Immature natural killer cell (primary cell): ENCODE measurements around the gene TM4SF5. TPM values are rescaled to one million over a fixed set of nuclear protein-coding genes. Genes with fewer than 3 reads are reported as not detected.

Experiments used
- DNase-seq, 3 donors: peaks; one replicate each; pipeline ENCODE4 v3.0.0; 2022; ENCODE audit warnings: mixed read lengths in 1 of 3
- H3K27ac Mint-ChIP-seq, 6 donors: one replicate each; pipeline ENCODE4 v1.8.0; 2020; ENCODE audit warnings: mixed read lengths in 6 of 6, mild to moderate bottlenecking in 5 of 6, inconsistent platforms in 4 of 6, moderate library complexity in 3 of 6
- H3K27me3 Mint-ChIP-seq, 3 donors: one replicate each; pipeline ENCODE4 v1.8.0; 2020 to 2021; ENCODE audit warnings: low read depth in 3 of 3, mild to moderate bottlenecking in 3 of 3, mixed read lengths in 3 of 3, moderate library complexity in 3 of 3, inconsistent platforms in 1 of 3
- H3K36me3 Mint-ChIP-seq, 3 donors: one replicate each; pipeline ENCODE4 v1.8.0; 2020; ENCODE audit warnings: mixed read lengths in 3 of 3, inconsistent platforms in 2 of 3, mild to moderate bottlenecking in 2 of 3
- H3K4me1 Mint-ChIP-seq, 2 donors: one replicate each; pipeline ENCODE4 v1.8.0; 2020; ENCODE audit warnings: inconsistent platforms in 2 of 2, mild to moderate bottlenecking in 2 of 2, mixed read lengths in 2 of 2, moderate library complexity in 1 of 2
- H3K4me3 Mint-ChIP-seq, 5 donors: one replicate each; pipeline ENCODE4 v1.8.0; 2020; ENCODE audit warnings: mild to moderate bottlenecking in 5 of 5, mixed read lengths in 5 of 5, inconsistent platforms in 3 of 5, moderate library complexity in 3 of 5
- H3K9me3 Mint-ChIP-seq, 6 donors: one replicate each; pipeline ENCODE4 v1.8.0; 2020; ENCODE audit warnings: mild to moderate bottlenecking in 6 of 6, mixed read lengths in 6 of 6, inconsistent platforms in 4 of 6, moderate library complexity in 3 of 6
- polyA plus RNA-seq, 3 donors: library from polyadenylated mRNA; unstranded; fragments of 300-500 nt; fragmentation: Illumina TruSeq; gene quantifications; one replicate each; pipeline ENCODE4 v1.2.3, GENCODE V29; 2021

TM4SF5 gene
- polyA plus RNA-seq, 3 donors from 2014 or later: not detected

DNA sequence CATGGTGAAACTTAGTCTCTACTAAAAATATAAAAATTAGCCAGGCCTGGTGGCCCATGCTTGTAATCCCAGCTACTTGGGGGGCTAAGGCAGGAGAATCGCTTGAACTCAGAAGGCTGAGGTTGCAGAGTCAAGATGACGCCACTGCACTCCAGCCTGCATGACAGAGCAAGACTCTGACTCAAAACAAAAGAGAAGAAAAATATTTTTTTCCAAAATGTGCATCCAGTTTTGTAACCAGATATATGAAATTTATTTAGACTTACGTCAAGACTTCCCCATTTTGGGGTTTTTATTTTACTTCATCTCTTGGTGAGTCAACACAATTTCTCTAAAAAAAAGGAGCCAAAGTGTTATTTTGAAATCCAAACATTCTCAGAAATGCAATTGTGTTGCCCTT is 5.5 kb upstream of the TM4SF5 start:
- Mint-ChIP-seq H3K27me3 (peaks cover 3% of the 10 kb centered on the region in 3 donors), H3K4me1 (no peaks in the 10 kb centered on the region), H3K9me3 (no peaks in the 10 kb centered on the region), H3K36me3 (no peaks in the 10 kb centered on the region), H3K4me3 (no peak overlapping the region), H3K27ac (no peak overlapping the region)
- no peak for DNase-seq

DNA sequence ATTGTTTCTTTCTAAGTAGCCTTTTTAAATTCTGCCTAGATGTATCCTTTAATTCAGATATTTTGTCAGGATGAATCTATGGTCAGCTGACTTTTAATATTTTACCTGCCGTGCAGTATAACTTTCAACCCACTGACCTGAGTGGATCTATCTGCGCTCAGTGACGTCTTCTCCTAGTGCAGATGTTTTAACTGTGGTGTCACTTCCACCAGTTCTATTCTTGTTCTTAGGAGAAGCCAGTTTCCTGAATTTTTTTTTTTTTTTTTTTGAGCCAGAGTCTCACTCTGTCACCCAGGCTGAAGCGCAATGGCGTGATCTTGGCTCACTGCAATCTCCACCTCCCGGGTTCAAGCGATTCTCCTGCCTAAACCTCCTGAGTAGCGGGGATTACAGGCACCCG is 5.0 kb upstream of the TM4SF5 start:
- no peak overlapping the region for H3K27ac Mint-ChIP-seq
- no peaks in the 10 kb centered on the region for H3K36me3 Mint-ChIP-seq
- no peaks in the 10 kb centered on the region for H3K9me3 Mint-ChIP-seq
- peaks cover 3 to 4% (median 3%) of the 10 kb centered on the region in 3 donors for H3K27me3 Mint-ChIP-seq
- no peak for DNase-seq
- no peaks in the 10 kb centered on the region for H3K4me1 Mint-ChIP-seq
- H3K4me3 Mint-ChIP-seq: no peak overlapping the region

- no peak overlapping the region for H3K4me3 Mint-ChIP-seq
- DNase-seq: no peak
- H3K27ac Mint-ChIP-seq: no peak overlapping the region
- H3K9me3 Mint-ChIP-seq: peaks cover 0 to 1% (median 0%) of the 10 kb centered on the region in 6 donors
- peaks cover 3 to 6% (median 5%) of the 10 kb centered on the region in 3 donors for H3K27me3 Mint-ChIP-seq
- H3K4me1 Mint-ChIP-seq: no peaks in the 10 kb centered on the region
- H3K36me3 Mint-ChIP-seq: no peaks in the 10 kb centered on the region
These were observed 3.4 kb upstream of the TM4SF5 start for GRCh38 chr17:4768298-4768697.

GRCh38 chr17:4769628-4770027 is 2.1 kb upstream of the TM4SF5 start:
- no peaks in the 10 kb centered on the region for H3K36me3 Mint-ChIP-seq
- H3K9me3 Mint-ChIP-seq: peaks cover 0 to 1% (median 0%) of the 10 kb centered on the region in 6 donors

DNA sequence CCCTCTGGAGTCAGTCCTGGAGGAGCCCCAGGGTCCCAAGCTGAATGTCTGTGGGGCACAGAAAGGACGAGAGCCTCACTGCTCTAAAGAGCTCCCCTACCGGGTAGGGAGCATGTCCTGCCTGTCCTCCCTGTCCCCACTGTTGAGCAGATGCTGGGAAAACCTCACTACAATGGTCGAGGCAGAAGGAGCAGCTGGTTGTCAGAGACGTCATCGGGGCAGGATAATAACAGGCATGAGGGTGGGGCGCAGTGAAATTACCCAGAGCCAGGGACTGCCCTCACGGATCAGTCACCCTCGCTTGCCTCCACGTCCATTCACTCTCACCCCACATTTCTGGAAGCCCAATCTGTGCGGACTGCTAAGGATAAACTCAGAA is 538 bp downstream of the TM4SF5 start:
- no peak overlapping the region for H3K4me3 Mint-ChIP-seq
- H3K27ac Mint-ChIP-seq: no peak overlapping the region
- no peaks in the 10 kb centered on the region for H3K36me3 Mint-ChIP-seq
- no peak for DNase-seq
- no peaks in the 10 kb centered on the region for H3K4me1 Mint-ChIP-seq
- peaks cover 0 to 1% (median 0%) of the 10 kb centered on the region in 6 donors for H3K9me3 Mint-ChIP-seq
- H3K27me3 Mint-ChIP-seq: peaks cover 5 to 8% (median 6%) of the 10 kb centered on the region in 3 donors

More at GRCh38 chr17:4769628-4770027, 2.1 kb upstream of the TM4SF5 start:
- no peak for DNase-seq
- no peaks in the 10 kb centered on the region for H3K4me1 Mint-ChIP-seq
- H3K27ac Mint-ChIP-seq: no peak overlapping the region
- peaks cover 3 to 6% (median 5%) of the 10 kb centered on the region in 3 donors for H3K27me3 Mint-ChIP-seq
- no peak overlapping the region for H3K4me3 Mint-ChIP-seq

GRCh38 chr17:4777969-4778760 is 6.5 kb downstream of the TM4SF5 start:
- Mint-ChIP-seq H3K27ac (no peak overlapping the region), H3K9me3 (no peaks in the 10 kb centered on the region), H3K4me1 (no peaks in the 10 kb centered on the region), H3K36me3 (no peaks in the 10 kb centered on the region), H3K4me3 (no peak overlapping the region), H3K27me3 (peaks cover 8 to 14% (median 10%) of the 10 kb centered on the region in 3 donors)
- DNase-seq: no peak

DNA sequence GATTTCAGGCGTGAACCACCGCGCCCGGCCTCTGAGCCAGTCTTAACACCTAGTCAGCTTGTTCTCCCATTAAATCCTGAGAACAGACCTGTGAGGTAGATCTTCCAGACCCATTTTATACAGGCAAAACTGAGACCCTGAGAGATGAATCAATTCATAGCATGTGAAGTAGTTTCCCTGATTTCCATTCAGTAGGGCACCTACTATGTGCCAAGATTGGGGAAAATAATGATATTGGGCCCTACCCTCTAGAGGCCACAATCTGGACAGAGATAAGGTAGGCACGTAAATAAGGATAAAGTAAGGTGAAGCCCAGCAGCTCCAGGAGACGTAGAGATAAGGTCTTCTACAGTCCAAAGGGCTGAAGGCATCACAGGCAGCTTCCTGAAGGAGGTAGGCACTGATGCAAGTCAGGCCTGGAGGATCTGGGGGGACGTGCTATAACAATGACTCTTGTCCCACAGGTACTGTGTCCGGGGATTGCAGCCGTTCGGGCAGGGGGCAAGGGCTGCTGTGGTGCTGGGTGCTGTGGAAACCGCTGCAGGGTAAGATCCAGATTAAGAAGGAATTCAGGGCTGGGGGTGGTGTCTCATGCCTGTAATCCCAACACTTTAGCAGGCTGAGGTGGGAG is 8.8 kb downstream of the TM4SF5 start:
- no peak for DNase-seq
- no peak overlapping the region for H3K4me3 Mint-ChIP-seq
- peaks cover 11 to 23% (median 22%) of the 10 kb centered on the region in 3 donors for H3K27me3 Mint-ChIP-seq
- H3K9me3 Mint-ChIP-seq: no peaks in the 10 kb centered on the region
- no peak overlapping the region for H3K27ac Mint-ChIP-seq
- no peaks in the 10 kb centered on the region for H3K36me3 Mint-ChIP-seq
- no peaks in the 10 kb centered on the region for H3K4me1 Mint-ChIP-seq

GRCh38 chr17:4782652-4783051 is 11.0 kb downstream of the TM4SF5 start:
- Mint-ChIP-seq H3K9me3 (no peaks in the 10 kb centered on the region), H3K4me3 (no peak overlapping the region), H3K4me1 (no peaks in the 10 kb centered on the region), H3K27ac (no peak overlapping the region), H3K36me3 (no peaks in the 10 kb centered on the region), H3K27me3 (peaks cover 20 to 30% (median 22%) of the 10 kb centered on the region in 3 donors)
- no peak for DNase-seq

DNA sequence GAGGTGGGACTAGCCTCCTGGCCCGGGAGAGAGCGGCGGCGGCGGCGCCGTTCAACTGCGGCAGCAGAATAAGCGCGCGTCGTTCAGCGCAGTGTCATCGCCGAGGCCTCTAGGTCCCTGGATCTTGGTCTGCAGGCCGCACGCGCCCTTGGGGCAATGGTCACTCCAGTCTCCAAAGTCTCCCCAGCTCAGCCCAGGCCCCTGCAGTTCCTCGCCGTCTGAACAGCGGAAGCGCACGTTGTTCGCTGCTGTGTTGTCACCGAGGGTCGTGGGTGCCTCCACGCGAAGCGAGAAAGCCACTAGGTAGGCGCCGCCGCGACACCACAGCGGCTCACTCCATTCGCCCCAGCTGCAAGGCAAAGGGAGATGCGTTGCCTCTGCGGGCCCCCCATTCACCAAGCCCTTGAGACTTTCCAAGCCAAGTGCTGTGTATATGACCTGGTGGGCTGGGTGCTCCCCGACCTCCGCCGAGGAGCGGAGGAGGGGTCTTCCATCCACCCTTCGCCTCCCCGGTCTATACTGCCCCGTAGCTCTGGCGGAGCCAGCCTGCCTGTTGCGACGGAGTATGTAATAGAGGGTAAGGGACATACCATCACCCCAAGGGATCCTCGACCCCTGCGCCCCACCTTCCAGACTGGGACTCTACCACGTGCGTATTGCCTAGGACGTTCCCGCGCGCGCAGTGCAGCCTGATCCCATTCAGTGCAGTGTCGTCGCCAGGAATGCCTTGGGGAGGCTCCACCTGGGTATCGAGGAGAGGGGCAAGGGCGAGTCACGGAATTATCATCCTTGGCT is 13.8 kb downstream of the TM4SF5 start:
- Mint-ChIP-seq H3K9me3 (no peaks in the 10 kb centered on the region), H3K4me3 (peak overlapping the region in 1 of 5 donors; percentile 42), H3K4me1 (peaks cover 3 to 5% of the 10 kb centered on the region in 2 donors), H3K27me3 (peaks cover 25 to 30% (median 27%) of the 10 kb centered on the region in 3 donors), H3K36me3 (no peaks in the 10 kb centered on the region), H3K27ac (no peak overlapping the region)
- no peak for DNase-seq

- peaks cover 8 to 9% of the 10 kb centered on the region in 2 donors for H3K4me1 Mint-ChIP-seq
- H3K36me3 Mint-ChIP-seq: no peaks in the 10 kb centered on the region
- H3K27me3 Mint-ChIP-seq: peaks cover 26 to 30% (median 27%) of the 10 kb centered on the region in 3 donors
- DNase-seq: no peak
- H3K9me3 Mint-ChIP-seq: no peaks in the 10 kb centered on the region
- H3K27ac Mint-ChIP-seq: no peak within 1 kb of the TSS
- H3K4me3 Mint-ChIP-seq: peak within 1 kb of the TSS in 2 of 5 donors; percentile 21 to 42
These were observed 14.4 kb downstream of the TM4SF5 start, which contains the start of gene VMO1 for GRCh38 chr17:4786106-4786511. TSS of gene VMO1 (minus strand) at chr17:4786364. CDS start at chr17:4786352, 12 bp downstream.

DNA sequence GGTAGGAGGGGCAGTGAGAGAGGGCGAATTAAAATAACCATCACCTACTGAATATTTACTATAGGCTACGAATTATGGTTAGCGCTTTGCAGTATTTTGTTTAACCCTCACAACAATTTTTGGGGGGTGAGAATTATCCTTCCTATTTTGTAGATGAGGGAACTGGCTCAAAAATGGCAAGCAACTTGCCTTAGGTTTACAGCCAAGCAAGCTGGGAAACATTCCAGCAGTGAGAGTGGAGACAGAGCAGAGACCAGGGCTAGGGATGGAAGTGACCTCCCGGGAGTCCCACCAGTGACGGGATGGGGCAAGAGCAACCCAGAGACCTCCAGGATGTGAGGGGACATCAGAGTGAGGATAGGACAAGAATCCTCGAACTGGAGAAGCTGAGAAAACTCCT is 14.8 kb downstream of the TM4SF5 start:
- H3K36me3 Mint-ChIP-seq: no peaks in the 10 kb centered on the region
- H3K27me3 Mint-ChIP-seq: peaks cover 27 to 29% (median 29%) of the 10 kb centered on the region in 3 donors
- H3K27ac Mint-ChIP-seq: no peak overlapping the region
- H3K4me3 Mint-ChIP-seq: no peak overlapping the region
- no peaks in the 10 kb centered on the region for H3K9me3 Mint-ChIP-seq
- DNase-seq: no peak
- peaks cover 10 to 13% of the 10 kb centered on the region in 2 donors for H3K4me1 Mint-ChIP-seq

DNA sequence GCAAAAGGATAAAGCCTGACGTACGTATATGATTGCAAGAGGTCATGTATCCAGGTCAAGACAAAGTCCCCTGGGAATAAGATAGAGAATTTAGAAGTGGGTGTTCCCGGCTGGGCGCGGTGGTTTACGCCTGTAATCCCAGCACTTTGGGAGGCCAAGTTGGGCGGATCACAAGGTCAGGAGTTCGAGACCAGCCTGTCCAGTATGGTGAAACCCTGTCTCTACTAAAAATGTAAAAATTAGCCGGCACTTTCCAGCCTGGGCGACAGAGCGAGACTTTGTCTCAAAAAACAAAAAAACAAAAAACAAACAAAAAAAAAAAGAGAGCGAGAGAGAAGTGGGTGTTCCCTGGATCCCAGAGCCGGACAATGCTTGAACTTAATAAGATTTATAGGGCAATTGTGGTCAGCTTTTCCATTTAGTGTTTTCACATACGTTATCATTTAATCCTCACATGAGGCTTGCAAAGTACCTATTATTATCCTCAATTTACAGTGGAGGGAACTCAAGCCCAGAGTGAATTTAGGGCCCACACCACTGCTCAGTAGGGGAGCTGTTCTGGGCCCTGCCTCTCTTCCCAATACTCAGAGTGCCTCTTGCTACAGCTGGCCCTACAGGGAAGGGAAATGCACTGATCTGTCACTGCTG is 16.6 kb downstream of the TM4SF5 start:
- peaks cover 10 to 13% of the 10 kb centered on the region in 2 donors for H3K4me1 Mint-ChIP-seq
- DNase-seq: no peak
- peak overlapping the region in 4 of 6 donors; percentile 31 to 73 (median 60) for H3K27ac Mint-ChIP-seq
- no peaks in the 10 kb centered on the region for H3K36me3 Mint-ChIP-seq
- H3K27me3 Mint-ChIP-seq: peaks cover 25 to 26% (median 25%) of the 10 kb centered on the region in 3 donors
- no peaks in the 10 kb centered on the region for H3K9me3 Mint-ChIP-seq
- peak overlapping the region; percentile 45 to 68 (median 57) for H3K4me3 Mint-ChIP-seq
